WTC11 (cell line): ENCODE results near the gene TMEM235. TPM values are rescaled to one million over a fixed set of nuclear protein-coding genes. Genes with fewer than 3 reads are reported as not detected.

ENCODE experiments used
- ATAC-seq: fragments of 200-7000 bp; cut with Tn5 transposase; 2 replicates; pipeline ENCODE4 v1.10.0; 2021; ENCODE audit warnings: mild to moderate bottlenecking, moderate library complexity
- CTCF ChIA-PET: fragments of 300-600 bp; sonication (Branson Sonifier 250); formaldehyde crosslinking; loops from one replicate; lab custom pipeline; 2021; ENCODE audit warnings: antibody characterized with exemption; lab: Charles Lee
- POLR2A ChIA-PET: fragments of 350-600 bp; sonication (Branson Sonifier 250); formaldehyde crosslinking; loops from one replicate; lab custom pipeline; 2021; ENCODE audit warnings: antibody characterized with exemption; lab: Charles Lee
- DNase-seq: peaks from one replicate; pipeline ENCODE4 v3.0.0; 2021; ENCODE audit warnings: low spot score
- H3K27ac Mint-ChIP-seq: 2 replicates; pipeline ENCODE4 v1.8.0; 2021; ENCODE audit warnings: mixed read lengths
- H3K27me3 Mint-ChIP-seq: 2 replicates; pipeline ENCODE4 v1.8.0; 2021; ENCODE audit warnings: low read depth, mild to moderate bottlenecking, moderate library complexity, mixed read lengths
- H3K36me3 Mint-ChIP-seq: 2 replicates; pipeline ENCODE4 v1.8.0; 2021; ENCODE audit warnings: mixed read lengths
- H3K4me1 Mint-ChIP-seq: 2 replicates; pipeline ENCODE4 v1.8.0; 2022; ENCODE audit warnings: mixed read lengths
- H3K4me3 Mint-ChIP-seq: 2 replicates; pipeline ENCODE4 v1.8.0; 2021; ENCODE audit warnings: mild to moderate bottlenecking, moderate library complexity, mixed read lengths
- H3K9me3 Mint-ChIP-seq: 2 replicates; pipeline ENCODE4 v1.8.0; 2021; ENCODE audit warnings: mixed read lengths
- ARID4B ChIP-seq: sonication (generic); formaldehyde crosslinking; IDR thresholded peaks from 2 replicates; pipeline ENCODE4 v1.8.0; 2023; ENCODE audit warnings: missing genetic modification reagents, mild to moderate bottlenecking, borderline replicate concordance
- CREM ChIP-seq: sonication (generic); formaldehyde crosslinking; IDR thresholded peaks from 2 replicates; pipeline ENCODE4 v1.8.1; 2022; ENCODE audit warnings: mild to moderate bottlenecking, missing genetic modification reagents, moderate library complexity
- CTCF ChIP-seq: fragments of 200-600 bp; IDR thresholded peaks from 2 replicates; pipeline ENCODE4 v1.8.0; 2022; ENCODE audit warnings: antibody characterized with exemption
- ERG ChIP-seq: fragments of 250-450 bp; sonication (Bioruptor Pico); IDR thresholded peaks from 2 replicates; pipeline ENCODE4 v1.8.0; 2021; ENCODE audit warnings: mild to moderate bottlenecking
- GRHL2 ChIP-seq: fragments of 250-450 bp; sonication (Bioruptor Pico); IDR thresholded peaks from 2 replicates; pipeline ENCODE4 v1.8.0; 2022; ENCODE audit warnings: mild to moderate bottlenecking, moderate library complexity; ENCODE audit not compliant: insufficient replicate concordance, severe bottlenecking
- JUN ChIP-seq: sonication (generic); formaldehyde crosslinking; IDR thresholded peaks from 2 replicates; pipeline ENCODE4 v1.8.0; 2023; ENCODE audit warnings: mild to moderate bottlenecking, missing genetic modification reagents
- MAX ChIP-seq: sonication (generic); formaldehyde crosslinking; IDR thresholded peaks from 2 replicates; pipeline ENCODE4 v1.8.0; 2022; ENCODE audit warnings: mild to moderate bottlenecking, missing genetic modification reagents
- MLX ChIP-seq: sonication (generic); formaldehyde crosslinking; IDR thresholded peaks from 2 replicates; pipeline ENCODE4 v1.8.1; 2023; ENCODE audit warnings: mild to moderate bottlenecking, missing genetic modification reagents, moderate library complexity
- NR1H2 ChIP-seq: sonication (generic); formaldehyde crosslinking; IDR thresholded peaks from 2 replicates; pipeline ENCODE4 v1.9.0; 2021; ENCODE audit warnings: mild to moderate bottlenecking, moderate library complexity, missing genetic modification reagents
- SOX15 ChIP-seq: fragments of 250-450 bp; sonication (Bioruptor Pico); IDR thresholded peaks from 2 replicates; pipeline ENCODE4 v1.9.0; 2021; ENCODE audit warnings: mild to moderate bottlenecking
- ZNF232 ChIP-seq: sonication (generic); formaldehyde crosslinking; IDR thresholded peaks from 2 replicates; pipeline ENCODE4 v1.8.0; 2022; ENCODE audit warnings: mild to moderate bottlenecking, missing genetic modification reagents
- ZNF317 ChIP-seq: sonication (generic); formaldehyde crosslinking; IDR thresholded peaks from 2 replicates; pipeline ENCODE4 v1.8.1; 2023; ENCODE audit warnings: low read depth, mild to moderate bottlenecking, moderate library complexity, missing genetic modification reagents, borderline replicate concordance
- ZNF416 ChIP-seq: fragments of 250-450 bp; sonication (Bioruptor Pico); IDR thresholded peaks from 2 replicates; pipeline ENCODE4 v1.9.0; 2021; ENCODE audit warnings: mild to moderate bottlenecking, inconsistent platforms
- ZNF425 ChIP-seq: fragments of 250-450 bp; sonication (Bioruptor Pico); conservative IDR thresholded peaks from 2 replicates; pipeline ENCODE4 v1.9.0; 2021; ENCODE audit warnings: mild to moderate bottlenecking
- ZNF671 ChIP-seq: fragments of 250-450 bp; sonication (Bioruptor Pico); IDR thresholded peaks from 2 replicates; pipeline ENCODE4 v1.8.0; 2021; ENCODE audit warnings: mild to moderate bottlenecking
- ZSCAN18 ChIP-seq: fragments of 250-450 bp; sonication (Bioruptor Pico); IDR thresholded peaks from 2 replicates; pipeline ENCODE4 v2.1.2; 2022; ENCODE audit warnings: mild to moderate bottlenecking, moderate library complexity
- total RNA-seq: library from RNA; stranded (reverse); gene quantifications from 3 replicates; pipeline ENCODE4 v1.2.3, GENCODE V29; 2021

The TMEM235 gene
- total RNA-seq, 1 experiment from 2014 or later = 0.24 TPM

- TF ChIP-seq CTCF = no peak
- no peak for TF ChIP-seq GRHL2 (CRISPR knock-in tag)
- TF ChIP-seq ZNF671 (CRISPR knock-in tag) = no peak
- no peak for TF ChIP-seq NR1H2 (CRISPR knock-in tag)
- TF ChIP-seq ZNF425 (CRISPR knock-in tag) = no peak
- TF ChIP-seq ZNF232 (CRISPR knock-in tag) = no peak
- DNase-seq (no peak), ATAC-seq (no peak)
- H3K27me3 Mint-ChIP-seq = no peaks in the 10 kb centered on the region
- no peak overlapping the region for H3K27ac Mint-ChIP-seq
- H3K4me1 Mint-ChIP-seq = peaks cover 28% of the 10 kb centered on the region
- H3K9me3 Mint-ChIP-seq = peaks cover 5% of the 10 kb centered on the region
- ChIA-PET POLR2A (interaction anchor here (0.5 to 1.2 kb wide), 3 partner anchors 64 to 337 kb away, joined by 3 to 5 read pairs (median 3); partner anchors contain the start of gene TK1), CTCF (interaction anchor here (0.8 to 5.3 kb wide), 55 partner anchors 8 to 605 kb away, joined by 3 to 52 read pairs (median 7); partner anchors contain the start of genes AFMID, BIRC5, TK1 and TMC6)
- H3K36me3 Mint-ChIP-seq = peaks cover 3% of the 10 kb centered on the region; the same call in 1 of the 2 replicates
- no peak overlapping the region for H3K4me3 Mint-ChIP-seq
Measured at GRCh38 chr17:78249818-78250806, 18.7 kb downstream of the TMEM235 start.

- peak overlapping the region; percentile 76; the same call in 1 of the 2 replicates for H3K27ac Mint-ChIP-seq
- no peaks in the 10 kb centered on the region for H3K9me3 Mint-ChIP-seq
- no peaks in the 10 kb centered on the region for H3K27me3 Mint-ChIP-seq
- POLR2A ChIA-PET = interaction anchor here (0.5 to 1.2 kb wide), 7 partner anchors 22 to 336 kb away, joined by 3 to 5 read pairs (median 3); partner anchors contain the start of gene TK1
- no peaks in the 10 kb centered on the region for H3K36me3 Mint-ChIP-seq
- CTCF ChIA-PET = interaction anchor here (0.7 to 5.3 kb wide), 72 partner anchors 8 to 606 kb away, joined by 3 to 52 read pairs (median 5); partner anchors contain the start of genes AFMID, BIRC5, TK1 and TMC6
- no peak overlapping the region; the same call in 1 of the 2 replicates for H3K4me3 Mint-ChIP-seq
- DNase-seq (peak; percentile 96), ATAC-seq (peak; percentile 77)
- peaks cover 28% of the 10 kb centered on the region for H3K4me1 Mint-ChIP-seq
- TF ChIP-seq MLX (CRISPR knock-in tag) (no peak; the same call in 1 of the 2 replicates), CREM (CRISPR knock-in tag) (no peak), JUN (CRISPR knock-in tag) (no peak), ZSCAN18 (CRISPR knock-in tag) (no peak), ZNF416 (CRISPR knock-in tag) (no peak), ERG (CRISPR knock-in tag) (no peak), MAX (CRISPR knock-in tag) (peak; percentile 69), SOX15 (CRISPR knock-in tag) (no peak), ARID4B (CRISPR knock-in tag) (no peak), ZNF317 (CRISPR knock-in tag) (no peak)
Measured at GRCh38 chr17:78250891-78251772, 19.7 kb downstream of the TMEM235 start.
